Measurements from ENCODE around the gene PLA2G2C.

- TF ChIP-seq FOXA1 (IDR thresholded peaks at IDR 0.05) (no peak), ARNT (IDR thresholded peaks at IDR 0.05) (no peak), SUZ12 (IDR thresholded peaks at IDR 0.05) (no peak), SP1 (IDR thresholded peaks at IDR 0.05) (no peak), BHLHE40 (IDR thresholded peaks at IDR 0.05; ENCODE audit: borderline replicate concordance) (no peak), TARDBP (IDR thresholded peaks at IDR 0.05) (no peak), CTBP1 (IDR thresholded peaks at IDR 0.05; ENCODE audit: borderline replicate concordance) (no peak), HDGF (IDR thresholded peaks at IDR 0.05; ENCODE audit: borderline replicate concordance) (no peak), FOXK2 (IDR thresholded peaks at IDR 0.05) (no peak), FOXM1 (IDR thresholded peaks at IDR 0.05; ENCODE audit: borderline replicate concordance) (no peak), L3MBTL2 (conservative IDR thresholded peaks at IDR 0.05) (no peak), ELF4 (IDR thresholded peaks at IDR 0.05) (no peak)
- TF ChIP-seq, protein P1, sequence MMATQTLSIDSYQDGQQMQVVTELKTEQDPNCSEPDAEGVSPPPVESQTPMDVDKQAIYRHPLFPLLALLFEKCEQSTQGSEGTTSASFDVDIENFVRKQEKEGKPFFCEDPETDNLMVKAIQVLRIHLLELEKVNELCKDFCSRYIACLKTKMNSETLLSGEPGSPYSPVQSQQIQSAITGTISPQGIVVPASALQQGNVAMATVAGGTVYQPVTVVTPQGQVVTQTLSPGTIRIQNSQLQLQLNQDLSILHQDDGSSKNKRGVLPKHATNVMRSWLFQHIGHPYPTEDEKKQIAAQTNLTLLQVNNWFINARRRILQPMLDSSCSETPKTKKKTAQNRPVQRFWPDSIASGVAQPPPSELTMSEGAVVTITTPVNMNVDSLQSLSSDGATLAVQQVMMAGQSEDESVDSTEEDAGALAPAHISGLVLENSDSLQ (IDR thresholded peaks at IDR 0.05) = no peak
Observed at GRCh38 chr1:20148571-20149500, 37.5 kb downstream of the PLA2G2C start.
